HG02884 (cell line): ENCODE data around the gene PCYOX1L.

Source experiments
- ATAC-seq: cut with Tn5 transposase; IDR thresholded peaks from one replicate; pipeline ENCODE4 v1.9.1; 2021; ENCODE audit warnings: mild to moderate bottlenecking, moderate library complexity; ENCODE audit not compliant: unreplicated experiment

PCYOX1L gene

GRCh38 chr5:149337736-149338135 is 20.1 kb upstream of the PCYOX1L start:
- no peak for ATAC-seq

GRCh38 chr5:149338364-149338763 is 19.5 kb upstream of the PCYOX1L start:
- ATAC-seq, result no peak

GRCh38 chr5:149340920-149341319 is 16.9 kb upstream of the PCYOX1L start:
- no peak for ATAC-seq

- no peak for ATAC-seq
Observed at GRCh38 chr5:149341876-149342275, 16.0 kb upstream of the PCYOX1L start.

- ATAC-seq, result no peak
Observed at GRCh38 chr5:149344151-149344550, 13.7 kb upstream of the PCYOX1L start.

- peak; percentile 97 for ATAC-seq
Observed at GRCh38 chr5:149345147-149345891, 12.5 kb upstream of the PCYOX1L start, which contains the start of gene GRPEL2. TSS of gene GRPEL2 (plus strand) at chr5:149345499. CDS start at chr5:149345540, 41 bp downstream.

GRCh38 chr5:149345892-149346222 is 12.0 kb upstream of the PCYOX1L start:
- ATAC-seq, result no peak

GRCh38 chr5:149348518-149348917 is 9.3 kb upstream of the PCYOX1L start:
- ATAC-seq, result no peak

GRCh38 chr5:149349382-149349781 is 8.5 kb upstream of the PCYOX1L start:
- ATAC-seq, result no peak

GRCh38 chr5:149352169-149352568 is 5.7 kb upstream of the PCYOX1L start:
- no peak for ATAC-seq

- no peak for ATAC-seq
Observed at GRCh38 chr5:149353911-149354310, 3.9 kb upstream of the PCYOX1L start.

GRCh38 chr5:149355688-149356087 is 2.2 kb upstream of the PCYOX1L start:
- ATAC-seq, result no peak

GRCh38 chr5:149356391-149356790 is 1.5 kb upstream of the PCYOX1L start:
- ATAC-seq, result no peak

- peak; percentile 9 for ATAC-seq
Observed at GRCh38 chr5:149358294-149358651, 427 bp downstream of the PCYOX1L start.

- no peak for ATAC-seq
Observed at GRCh38 chr5:149358868-149359495, 1.1 kb downstream of the PCYOX1L start.

- no peak for ATAC-seq
Observed at GRCh38 chr5:149360272-149360671, 2.4 kb downstream of the PCYOX1L start.

- no peak for ATAC-seq
Observed at GRCh38 chr5:149362541-149362940, 4.7 kb downstream of the PCYOX1L start.

GRCh38 chr5:149363358-149363757 is 5.5 kb downstream of the PCYOX1L start:
- ATAC-seq, result no peak

- no peak for ATAC-seq
Observed at GRCh38 chr5:149363936-149364335, 6.1 kb downstream of the PCYOX1L start.

GRCh38 chr5:149364719-149365118 is 6.9 kb downstream of the PCYOX1L start:
- ATAC-seq, result no peak

- ATAC-seq, result no peak
Observed at GRCh38 chr5:149365418-149365817, 7.6 kb downstream of the PCYOX1L start.

- ATAC-seq, result no peak
Observed at GRCh38 chr5:149366169-149366729, 8.4 kb downstream of the PCYOX1L start.
